GM12878 (cell line): Measurements from ENCODE around the gene DAB2. TPM values are rescaled to one million over a fixed set of nuclear protein-coding genes. Genes with fewer than 3 reads are reported as not detected.

Source experiments
- ATAC-seq: fragments of 200-7000 bp; cut with Tn5 transposase; 3 replicates; pipeline ENCODE4 v1.9.1; 2020; ENCODE audit warnings: mild to moderate bottlenecking, moderate library complexity
- BruUV-seq: library from RNA; stranded (reverse); fragments of 400-500 nt; replicated peaks from 2 replicates; lab custom pipeline; 2021; lab: Mats Ljungman, UMichigan
- CTCF ChIA-PET: fragments of 300-600 bp; sonication (Branson Sonifier 250); formaldehyde crosslinking; extraction: SDS; loops from one replicate; lab custom pipeline; 2021; ENCODE audit warnings: inconsistent platforms; lab: Yijun Ruan, JAX
- POLR2A ChIA-PET: fragments of 350-600 bp; formaldehyde crosslinking; extraction: SDS; loops from one replicate; lab custom pipeline; 2021; ENCODE audit warnings: inconsistent platforms; lab: Charles Lee
- RAD21 ChIA-PET: fragments of 300-600 bp; sonication (Branson Sonifier 250); formaldehyde crosslinking; loops from one replicate; lab custom pipeline; 2023; ENCODE audit warnings: antibody characterized with exemption; ENCODE audit not compliant: unreplicated experiment; lab: Charles Lee
- SMC1A ChIA-PET: fragments of 300-600 bp; sonication (Branson Sonifier 250); formaldehyde crosslinking; loops from one replicate; lab custom pipeline; 2023; ENCODE audit not compliant: unreplicated experiment, uncharacterized antibody; lab: Charles Lee
- DNase-seq: peaks from one replicate; pipeline ENCODE4 v3.0.0-alpha.2; 2011; ENCODE audit warnings: low read depth, low spot score
- FAIRE-seq: peaks from 3 replicates; lab custom pipeline; 2011; peaks lifted over from hg19 to GRCh38; lab: Jason Lieb, UNC
- H2AFZ ChIP-seq: 2 replicates; pipeline ENCODE4 v1.6.0; 2011; ENCODE audit warnings: low read depth, low read length, control low read depth; ENCODE audit not compliant: control insufficient read depth
- H3K27ac ChIP-seq: 2 replicates; pipeline ENCODE4 v1.5.1; 2011; ENCODE audit warnings: control low read depth; ENCODE audit not compliant: control insufficient read depth, insufficient read depth
- H3K27me3 ChIP-seq, 2 experiments: replicated peaks in 1 of 2; 2 replicates each; pipeline versions ENCODE4 v1.6.0 to v1.6.1; 2011; ENCODE audit warnings: low read length in 1 of 2; ENCODE audit not compliant: control insufficient read depth in 2 of 2, insufficient read depth in 2 of 2
- H3K36me3 ChIP-seq, 2 experiments: 2 replicates each; pipeline ENCODE4 v1.5.1; 2011; ENCODE audit warnings: low read length in 1 of 2; ENCODE audit not compliant: control insufficient read depth in 2 of 2, insufficient read depth in 2 of 2
- H3K4me1 ChIP-seq: 2 replicates; pipeline ENCODE4 v1.6.1; 2011; ENCODE audit warnings: mild to moderate bottlenecking, low read length, moderate library complexity, mixed read lengths; ENCODE audit not compliant: control insufficient read depth, insufficient read depth
- H3K4me2 ChIP-seq: 2 replicates; pipeline ENCODE4 v1.6.0; 2011; ENCODE audit warnings: control low read depth; ENCODE audit not compliant: control insufficient read depth, insufficient read depth
- H3K4me3 ChIP-seq: fragments of 200-600 bp; sonication (generic); 2 replicates; pipeline ENCODE4 v1.5.1; 2016
- H3K79me2 ChIP-seq: 2 replicates; pipeline ENCODE4 v1.6.0; 2011; ENCODE audit warnings: low read length; ENCODE audit not compliant: control insufficient read depth, insufficient read depth
- H3K9ac ChIP-seq: 2 replicates; pipeline ENCODE4 v1.8.0; 2011; ENCODE audit warnings: low read length, control low read depth, mixed read lengths; ENCODE audit not compliant: control insufficient read depth, insufficient read depth
- H3K9me3 ChIP-seq: replicated peaks from 3 replicates; pipeline ENCODE4 v1.5.1; 2011; ENCODE audit warnings: mild to moderate bottlenecking, low read length; ENCODE audit not compliant: control insufficient read depth, insufficient read depth
- H4K20me1 ChIP-seq: 2 replicates; pipeline ENCODE4 v1.6.0; 2011; ENCODE audit not compliant: control insufficient read depth, insufficient read depth
- ATF7 ChIP-seq: fragments of 450-650 bp; IDR thresholded peaks from 2 replicates; pipeline ENCODE4 v1.6.1; 2016; ENCODE audit warnings: low read depth, mild to moderate bottlenecking
- GATAD2B ChIP-seq: fragments of 450-650 bp; conservative IDR thresholded peaks from 2 replicates; pipeline ENCODE4 v1.6.1; 2017; ENCODE audit warnings: low read depth, mild to moderate bottlenecking, moderate library complexity
- MTA2 ChIP-seq: fragments of 450-650 bp; IDR thresholded peaks from 2 replicates; pipeline ENCODE4 v1.6.1; 2016; ENCODE audit warnings: low read depth, mild to moderate bottlenecking, moderate library complexity
- RAD21 ChIP-seq: IDR thresholded peaks from 2 replicates; pipeline ENCODE4 v1.6.1; 2011; ENCODE audit warnings: mild to moderate bottlenecking, low read depth, low read length, moderate library complexity; ENCODE audit not compliant: insufficient read depth
- YY1 ChIP-seq: IDR thresholded peaks from 2 replicates; pipeline ENCODE4 v1.6.1; 2011; ENCODE audit warnings: low read depth, mild to moderate bottlenecking, low read length
- WGBS: methylation state at CpG from one replicate; pipeline ENCODE4 v1.1.6; 2016; ENCODE audit warnings: low lambda C conversion rate; ENCODE audit not compliant: insufficient replicate concordance, insufficient coverage; ENCODE audit errors: missing lambda C conversion rate; 5-methylcytosine and 5-hydroxymethylcytosine counted together
- in situ Hi-C: fragments of 300-500 bp; cut with MboI; formaldehyde crosslinking; loops from 9 replicates; pipeline ENCODE4 v1.14.3; 2018; ENCODE audit warnings: mixed read lengths
- intact Hi-C: fragments of 100-400 bp; cut with micrococcal nuclease; formaldehyde crosslinking; loops from one replicate; pipeline ENCODE4 v1.14.2; 2022; ENCODE audit not compliant: unreplicated experiment
- polyA plus RNA-seq, 11 experiments: library from polyadenylated mRNA; depleted of rRNA in 4 of 11; unstranded in 6 of 11; stranded (reverse) in 5 of 11; fragments of >200 nt; fragmentation: Nextera tagmentation in 4 of 11; fragmentation: Illumina TruSeq in 1 of 11; extraction: Ambion mirVana in 4 of 11; extraction: Trizol in 1 of 11; gene quantifications; 1 replicate in 1 of 11; 2 replicates in 10 of 11; pipeline versions ENCODE4 v1.2.1 to v1.2.3, GENCODE V29; 2011 to 2016; ENCODE audit warnings: inconsistent platforms in 2 of 11, missing spikeins in 2 of 11, low read depth in 1 of 11
- total RNA-seq, 4 experiments: library from RNA; depleted of rRNA in 3 of 4; stranded (reverse); fragments of >200 nt in 3 of 4; fragmentation: Illumina TruSeq in 1 of 4; extraction: Trizol in 1 of 4; gene quantifications; 2 replicates each; pipeline versions ENCODE4 v1.2.1 to v1.2.3, GENCODE V29; 2013 to 2021
- TF ChIP-seq, protein P1 (sequence below): fragments of 450-650 bp; conservative IDR thresholded peaks from 2 replicates; pipeline ENCODE4 v1.6.1; 2017; ENCODE audit warnings: mild to moderate bottlenecking, moderate library complexity
- TF ChIP-seq, protein P2 (sequence below): IDR thresholded peaks from 2 replicates; pipeline ENCODE4 v1.6.1; 2011; ENCODE audit warnings: low read depth, low read length, improper control_type of control experiment, borderline replicate concordance
- TF ChIP-seq, protein P3 (sequence below): fragments of 450-650 bp; IDR thresholded peaks from 2 replicates; pipeline ENCODE4 v1.6.1; 2017; ENCODE audit warnings: antibody characterized with exemption, mild to moderate bottlenecking, moderate library complexity

Gene DAB2
- total and polyA plus RNA-seq, 10 of the 15 experiments (the other 5 are each of a cell fraction or from before 2014, with no cell fraction given) = 0.05 to 0.23 (median 0.11) TPM; not detected in 7

DNA sequence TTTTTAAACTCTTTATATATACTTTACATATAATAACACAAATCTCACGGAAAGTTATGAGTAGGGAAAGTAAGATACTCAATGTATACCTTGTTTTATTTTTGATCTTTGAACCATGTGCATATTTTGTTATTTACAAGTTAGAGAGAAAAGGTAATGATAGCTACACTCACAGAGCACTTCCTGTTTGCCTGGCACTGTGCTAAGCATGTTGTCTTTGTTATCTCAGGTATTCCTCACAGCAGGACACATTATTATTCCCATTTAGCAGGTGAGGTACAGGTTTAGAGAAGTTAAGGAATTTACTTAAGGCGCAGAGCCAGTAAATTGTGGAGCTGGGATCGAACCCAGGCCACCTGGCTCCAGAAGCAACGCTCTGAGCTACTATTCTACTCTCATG lies 63.5 kb downstream of the DAB2 start:
- no peaks in the 10 kb centered on the region for H3K4me1 ChIP-seq
- no peaks in the 10 kb centered on the region for H3K79me2 ChIP-seq
- TF ChIP-seq GATAD2B (no peak), RAD21 (no peak), ATF7 (no peak), MTA2 (no peak), YY1 (no peak)
- TF ChIP-seq, protein P1, sequence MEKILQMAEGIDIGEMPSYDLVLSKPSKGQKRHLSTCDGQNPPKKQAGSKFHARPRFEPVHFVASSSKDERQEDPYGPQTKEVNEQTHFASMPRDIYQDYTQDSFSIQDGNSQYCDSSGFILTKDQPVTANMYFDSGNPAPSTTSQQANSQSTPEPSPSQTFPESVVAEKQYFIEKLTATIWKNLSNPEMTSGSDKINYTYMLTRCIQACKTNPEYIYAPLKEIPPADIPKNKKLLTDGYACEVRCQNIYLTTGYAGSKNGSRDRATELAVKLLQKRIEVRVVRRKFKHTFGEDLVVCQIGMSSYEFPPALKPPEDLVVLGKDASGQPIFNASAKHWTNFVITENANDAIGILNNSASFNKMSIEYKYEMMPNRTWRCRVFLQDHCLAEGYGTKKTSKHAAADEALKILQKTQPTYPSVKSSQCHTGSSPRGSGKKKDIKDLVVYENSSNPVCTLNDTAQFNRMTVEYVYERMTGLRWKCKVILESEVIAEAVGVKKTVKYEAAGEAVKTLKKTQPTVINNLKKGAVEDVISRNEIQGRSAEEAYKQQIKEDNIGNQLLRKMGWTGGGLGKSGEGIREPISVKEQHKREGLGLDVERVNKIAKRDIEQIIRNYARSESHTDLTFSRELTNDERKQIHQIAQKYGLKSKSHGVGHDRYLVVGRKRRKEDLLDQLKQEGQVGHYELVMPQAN = no peak
- TF ChIP-seq, protein P2, sequence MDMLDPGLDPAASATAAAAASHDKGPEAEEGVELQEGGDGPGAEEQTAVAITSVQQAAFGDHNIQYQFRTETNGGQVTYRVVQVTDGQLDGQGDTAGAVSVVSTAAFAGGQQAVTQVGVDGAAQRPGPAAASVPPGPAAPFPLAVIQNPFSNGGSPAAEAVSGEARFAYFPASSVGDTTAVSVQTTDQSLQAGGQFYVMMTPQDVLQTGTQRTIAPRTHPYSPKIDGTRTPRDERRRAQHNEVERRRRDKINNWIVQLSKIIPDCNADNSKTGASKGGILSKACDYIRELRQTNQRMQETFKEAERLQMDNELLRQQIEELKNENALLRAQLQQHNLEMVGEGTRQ = no peak
- TF ChIP-seq, protein P3, sequence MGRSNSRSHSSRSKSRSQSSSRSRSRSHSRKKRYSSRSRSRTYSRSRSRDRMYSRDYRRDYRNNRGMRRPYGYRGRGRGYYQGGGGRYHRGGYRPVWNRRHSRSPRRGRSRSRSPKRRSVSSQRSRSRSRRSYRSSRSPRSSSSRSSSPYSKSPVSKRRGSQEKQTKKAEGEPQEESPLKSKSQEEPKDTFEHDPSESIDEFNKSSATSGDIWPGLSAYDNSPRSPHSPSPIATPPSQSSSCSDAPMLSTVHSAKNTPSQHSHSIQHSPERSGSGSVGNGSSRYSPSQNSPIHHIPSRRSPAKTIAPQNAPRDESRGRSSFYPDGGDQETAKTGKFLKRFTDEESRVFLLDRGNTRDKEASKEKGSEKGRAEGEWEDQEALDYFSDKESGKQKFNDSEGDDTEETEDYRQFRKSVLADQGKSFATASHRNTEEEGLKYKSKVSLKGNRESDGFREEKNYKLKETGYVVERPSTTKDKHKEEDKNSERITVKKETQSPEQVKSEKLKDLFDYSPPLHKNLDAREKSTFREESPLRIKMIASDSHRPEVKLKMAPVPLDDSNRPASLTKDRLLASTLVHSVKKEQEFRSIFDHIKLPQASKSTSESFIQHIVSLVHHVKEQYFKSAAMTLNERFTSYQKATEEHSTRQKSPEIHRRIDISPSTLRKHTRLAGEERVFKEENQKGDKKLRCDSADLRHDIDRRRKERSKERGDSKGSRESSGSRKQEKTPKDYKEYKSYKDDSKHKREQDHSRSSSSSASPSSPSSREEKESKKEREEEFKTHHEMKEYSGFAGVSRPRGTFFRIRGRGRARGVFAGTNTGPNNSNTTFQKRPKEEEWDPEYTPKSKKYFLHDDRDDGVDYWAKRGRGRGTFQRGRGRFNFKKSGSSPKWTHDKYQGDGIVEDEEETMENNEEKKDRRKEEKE = no peak
- H3K27me3 ChIP-seq = no peaks in the 10 kb centered on the region
- WGBS = 49% methylated on average over 4 of the region's 4 CpGs
- no peaks in the 10 kb centered on the region for H4K20me1 ChIP-seq
- H2AFZ ChIP-seq = no peak overlapping the region
- FAIRE-seq (no peak), ATAC-seq (no peak), DNase-seq (no peak)
- intact Hi-C loops = no loop called here
- H3K27ac ChIP-seq = no peak overlapping the region
- no peaks in the 10 kb centered on the region for H3K9me3 ChIP-seq
- no peak overlapping the region for H3K9ac ChIP-seq
- H3K4me3 ChIP-seq = no peak overlapping the region
- no peak overlapping the region for H3K4me2 ChIP-seq
- POLR2A ChIA-PET = no interaction called here
- BruUV-seq = no TSS peak
- SMC1A ChIA-PET = interaction anchor here (1.0 kb wide), 1 partner anchor 11 kb away, joined by 3 read pairs; no protein-coding TSS in a partner anchor
- CTCF ChIA-PET = no interaction called here
- in situ Hi-C loops = no loop called here
- RAD21 ChIA-PET = interaction anchor here (1.7 kb wide), 1 partner anchor 15 kb away, joined by 4 read pairs; no protein-coding TSS in a partner anchor
- H3K36me3 ChIP-seq = no peaks in the 10 kb centered on the region
